ENCODE measurements around the gene NSF.
"Not testable (repeated sequence)": the region's sequence is repeated elsewhere in the genome, so short reads cannot be mapped to it uniquely, and the experiment has no call there.

DNA sequence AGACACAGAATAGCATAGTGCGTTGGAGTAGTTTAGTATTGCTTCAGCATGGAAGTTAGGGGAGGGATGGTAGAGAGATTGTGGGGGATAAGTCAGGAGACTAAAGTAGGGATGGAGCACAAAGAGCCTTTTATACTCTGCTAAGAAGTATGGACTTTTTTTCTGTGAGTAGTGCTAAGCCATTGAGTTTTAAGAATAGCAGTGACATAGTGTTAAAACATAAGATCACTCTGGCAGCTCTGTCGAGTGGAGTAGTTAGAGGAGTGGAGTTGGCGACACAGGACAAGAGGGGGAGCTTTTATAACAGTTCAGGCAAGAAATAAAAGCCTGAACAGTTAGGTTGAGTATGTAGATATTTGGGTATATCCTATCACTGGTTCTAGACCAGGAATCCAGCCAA is 106.1 kb downstream of the NSF start:
- TF ChIP-seq, protein P1, sequence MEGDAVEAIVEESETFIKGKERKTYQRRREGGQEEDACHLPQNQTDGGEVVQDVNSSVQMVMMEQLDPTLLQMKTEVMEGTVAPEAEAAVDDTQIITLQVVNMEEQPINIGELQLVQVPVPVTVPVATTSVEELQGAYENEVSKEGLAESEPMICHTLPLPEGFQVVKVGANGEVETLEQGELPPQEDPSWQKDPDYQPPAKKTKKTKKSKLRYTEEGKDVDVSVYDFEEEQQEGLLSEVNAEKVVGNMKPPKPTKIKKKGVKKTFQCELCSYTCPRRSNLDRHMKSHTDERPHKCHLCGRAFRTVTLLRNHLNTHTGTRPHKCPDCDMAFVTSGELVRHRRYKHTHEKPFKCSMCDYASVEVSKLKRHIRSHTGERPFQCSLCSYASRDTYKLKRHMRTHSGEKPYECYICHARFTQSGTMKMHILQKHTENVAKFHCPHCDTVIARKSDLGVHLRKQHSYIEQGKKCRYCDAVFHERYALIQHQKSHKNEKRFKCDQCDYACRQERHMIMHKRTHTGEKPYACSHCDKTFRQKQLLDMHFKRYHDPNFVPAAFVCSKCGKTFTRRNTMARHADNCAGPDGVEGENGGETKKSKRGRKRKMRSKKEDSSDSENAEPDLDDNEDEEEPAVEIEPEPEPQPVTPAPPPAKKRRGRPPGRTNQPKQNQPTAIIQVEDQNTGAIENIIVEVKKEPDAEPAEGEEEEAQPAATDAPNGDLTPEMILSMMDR (IDR thresholded peaks at IDR 0.05; ENCODE audit: low read depth, low read length, poor library complexity, severe bottlenecking) = not testable (repeated sequence)
- TF ChIP-seq EZH2phosphoT487 (IDR thresholded peaks at IDR 0.05; ENCODE audit: borderline replicate concordance, low read length) = not testable (repeated sequence)
